Kidney (tissue), 14 donors: ENCODE measurements around the gene DGKG. TPM values are rescaled to one million over a fixed set of nuclear protein-coding genes. Genes with fewer than 3 reads are reported as not detected.
A peak's percentile ranks its signal among the peaks of the same experiment; 100 is the strongest.

ENCODE experiments used
- DNase-seq, 5 donors: peaks; one replicate each; pipeline ENCODE4 v3.0.0-alpha.2; 2013 to 2020
- FAIRE-seq: peaks from 2 replicates; lab custom pipeline; 2012; peaks lifted over from hg19 to GRCh38; lab: Jason Lieb, UNC
- H3K27ac ChIP-seq, 2 donors: one replicate each; pipeline ENCODE4 v1.7.0; 2013; ENCODE audit warnings: low read depth in 2 of 2, low read length in 2 of 2, inconsistent platforms in 1 of 2
- H3K27me3 ChIP-seq: one replicate; pipeline ENCODE4 v1.7.1; 2013; ENCODE audit warnings: low read length, inconsistent platforms; ENCODE audit not compliant: control insufficient read depth, insufficient read depth
- H3K36me3 ChIP-seq, 3 donors: one replicate each; pipeline versions ENCODE4 v1.7.0 to v1.7.1; 2013; ENCODE audit warnings: low read length in 3 of 3, control low read depth in 1 of 3, inconsistent platforms in 1 of 3; ENCODE audit not compliant: insufficient read depth in 3 of 3, control insufficient read depth in 2 of 3
- H3K4me1 ChIP-seq, 3 donors: one replicate each; pipeline versions ENCODE4 v1.7.0 to v1.7.1; 2013; ENCODE audit warnings: low read length in 3 of 3, inconsistent platforms in 1 of 3, low read depth in 1 of 3; ENCODE audit not compliant: control insufficient read depth in 2 of 3, insufficient read depth in 2 of 3
- H3K4me3 ChIP-seq, 3 donors: one replicate each; pipeline versions ENCODE4 v1.7.0 to v1.8.1; 2013; ENCODE audit warnings: low read length in 3 of 3, control low read depth in 1 of 3, inconsistent platforms in 1 of 3
- H3K9ac ChIP-seq, 3 donors: one replicate each; pipeline versions ENCODE4 v1.7.0 to v1.7.1; 2013; ENCODE audit warnings: low read length in 3 of 3, control low read depth in 1 of 3, inconsistent platforms in 1 of 3
- H3K9me3 ChIP-seq, 3 donors: one replicate each; pipeline versions ENCODE4 v1.7.0 to v1.7.1; 2013; ENCODE audit warnings: low read length in 3 of 3, control low read depth in 1 of 3, inconsistent platforms in 1 of 3; ENCODE audit not compliant: control insufficient read depth in 2 of 3, insufficient read depth in 1 of 3
- CTCF ChIP-seq: IDR thresholded peaks from 3 replicates; pipeline ENCODE4 v1.5.1; 2012; ENCODE audit warnings: mild to moderate bottlenecking, moderate library complexity, borderline replicate concordance; ENCODE audit not compliant: insufficient read depth; ENCODE audit errors: extremely low read depth
- intact Hi-C: fragments of 100-400 bp; cut with DNase I; formaldehyde crosslinking; loops from one replicate; pipeline ENCODE4 v1.11.1; 2022
- polyA plus RNA-seq: library from polyadenylated mRNA; stranded (reverse); fragments of 350-450 nt; fragmentation: Illumina TruSeq; extraction: RNeasy Lipid Tissue Mini Kit (QIAGEN cat#74804); gene quantifications from one replicate; pipeline ENCODE4 v1.2.3, GENCODE V29; 2014; ENCODE audit warnings: low read depth, low replicate concordance; ENCODE audit not compliant: insufficient read depth
- total RNA-seq: library from RNA; stranded (reverse); fragmentation: NEBNext Ultra II Directional; extraction: Animal tissue kit (Norgen Biotek cat#: 25700); gene quantifications from one replicate; pipeline ENCODE4 v1.2.1, GENCODE V29; 2021
- donor health status: control.
- donor health status: control.
- donor health status: control.
- donor health status: control.
- donor health status: control.
- donor health status: DM: yes; HTN: yes; CAD: no.
- donor health status: Normal renal cell carcinoma (clear cell type).

Gene DGKG
- total and polyA plus RNA-seq, 2 donors from 2014 or later: 0.95 to 11.4 TPM

- Histone ChIP-seq H3K9me3 (no peaks in the 10 kb centered on the region), H3K36me3 (peaks cover 0 to 3% (median 0%) of the 10 kb centered on the region in 3 donors), H3K9ac (peak overlapping the region in 2 of 3 donors; percentile 7 to 65), H3K4me1 (peaks cover 0 to 10% (median 7%) of the 10 kb centered on the region in 3 donors), H3K27me3 (peaks cover 3% of the 10 kb centered on the region), H3K27ac (peak overlapping the region; percentile 67 to 74), H3K4me3 (peak overlapping the region; percentile 56 to 73 (median 65))
- TF ChIP-seq CTCF: no peak
- no peak for FAIRE-seq
- intact Hi-C loops: no loop called here
- peak; percentile 78 to 93 (median 92) for DNase-seq
Observed at GRCh38 chr3:186108106-186108940, 253.7 kb downstream of the DGKG start.

GRCh38 chr3:186107215-186108105 is 254.6 kb downstream of the DGKG start:
- intact Hi-C loops: no loop called here
- Histone ChIP-seq H3K9me3 (no peaks in the 10 kb centered on the region), H3K9ac (peak overlapping the region in 2 of 3 donors; percentile 7 to 65), H3K36me3 (peaks cover 0 to 3% (median 0%) of the 10 kb centered on the region in 3 donors), H3K4me3 (peak overlapping the region; percentile 56 to 73 (median 65)), H3K27me3 (peaks cover 3% of the 10 kb centered on the region), H3K27ac (no peak overlapping the region), H3K4me1 (peaks cover 0 to 10% (median 7%) of the 10 kb centered on the region in 3 donors)
- TF ChIP-seq CTCF: no peak
- no peak for FAIRE-seq
- peak; percentile 85 to 92 (median 88) for DNase-seq

- peaks cover 0 to 10% (median 6%) of the 10 kb centered on the region in 3 donors for H3K4me1 ChIP-seq
- H3K4me3 ChIP-seq: no peak overlapping the region
- FAIRE-seq (no peak), DNase-seq (peak in 1 of 5 donors; percentile 46)
- peaks cover 2% of the 10 kb centered on the region for H3K27me3 ChIP-seq
- H3K27ac ChIP-seq: no peak overlapping the region
- H3K9me3 ChIP-seq: no peaks in the 10 kb centered on the region
- intact Hi-C loops: no loop called here
- no peak for TF ChIP-seq CTCF
- H3K9ac ChIP-seq: no peak overlapping the region
- H3K36me3 ChIP-seq: peaks cover 0 to 3% (median 0%) of the 10 kb centered on the region in 3 donors
Observed at GRCh38 chr3:186105543-186105942, 256.5 kb downstream of the DGKG start.
